Measurements from ENCODE around the gene SMIM12. TPM values are rescaled to one million over a fixed set of nuclear protein-coding genes. Genes with fewer than 3 reads are reported as not detected.

Gene SMIM12
- polyA plus RNA-seq, 2 of the 4 experiments (the other 2 are of a cell fraction) = 35.8 to 37.5 TPM

GRCh38 chr1:34865981-34866761, 6.6 kb upstream of the SMIM12 start:
- H3K27ac ChIP-seq = peak overlapping the region; percentile 72 to 91
- peak; percentile 71 to 75 for DNase-seq (ENCODE audit: low read depth in 1 of 2, low spot score in 1 of 2)
- H3K4me3 ChIP-seq = peak overlapping the region; percentile 50
- H3K4me1 ChIP-seq = 0 out of 3 replicates have a peak, but pooled peaks cover 3% of the 10 kb centered on the region
- no peak for FAIRE-seq
- peak; percentile 75 to 89 for ATAC-seq
- H3K4me2 ChIP-seq = peak overlapping the region; percentile 64
- POLR2A ChIA-PET = interaction anchor here (0.6 kb wide), 1 partner anchor 10 kb away, joined by 4 read pairs; no protein-coding TSS in a partner anchor
- WGBS (ENCODE audit: missing lambda C conversion rate) = 0% methylated on average over 1 of the region's 81 CpGs
- CTCF ChIA-PET = interaction anchor here (0.7 to 6.6 kb wide), 23 partner anchors 10 to 139 kb away, joined by 3 to 45 read pairs (median 3); no protein-coding TSS in a partner anchor
- H3K9me3 ChIP-seq = no peaks in the 10 kb centered on the region
- TF ChIP-seq, protein P1, sequence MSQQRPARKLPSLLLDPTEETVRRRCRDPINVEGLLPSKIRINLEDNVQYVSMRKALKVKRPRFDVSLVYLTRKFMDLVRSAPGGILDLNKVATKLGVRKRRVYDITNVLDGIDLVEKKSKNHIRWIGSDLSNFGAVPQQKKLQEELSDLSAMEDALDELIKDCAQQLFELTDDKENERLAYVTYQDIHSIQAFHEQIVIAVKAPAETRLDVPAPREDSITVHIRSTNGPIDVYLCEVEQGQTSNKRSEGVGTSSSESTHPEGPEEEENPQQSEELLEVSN (IDR thresholded peaks at IDR 0.05; ENCODE audit: borderline replicate concordance, low read depth) = peak; percentile 61; the same call in 1 of the 2 replicates
- TF ChIP-seq ZSCAN20 (CRISPR knock-in tag; IDR thresholded peaks at IDR 0.05) = no peak
- no peak for TF ChIP-seq MAZ (IDR thresholded peaks at IDR 0.05; ENCODE audit: borderline replicate concordance, low read depth, low read length)
- TF ChIP-seq CHD4 (IDR thresholded peaks at IDR 0.05; ENCODE audit: borderline replicate concordance) = no peak
- no peak for TF ChIP-seq EP300 (IDR thresholded peaks at IDR 0.05)
- TF ChIP-seq MYC (IDR thresholded peaks at IDR 0.05; ENCODE audit: borderline replicate concordance, low read length) = peak; percentile 21; the same call in 1 of the 2 replicates
- TF ChIP-seq MAX (IDR thresholded peaks at IDR 0.05) = peak; percentile 79
- no peak for TF ChIP-seq FOSL2 (IDR thresholded peaks at IDR 0.05)
- TF ChIP-seq FOSL2 (CRISPR knock-in tag; IDR thresholded peaks at IDR 0.05) = no peak
- no peak for TF ChIP-seq JUNB (IDR thresholded peaks at IDR 0.05)
- peak; percentile 86 for TF ChIP-seq ESRRA (IDR thresholded peaks at IDR 0.05; ENCODE audit: borderline replicate concordance, low read length)
- TF ChIP-seq, protein P2, sequence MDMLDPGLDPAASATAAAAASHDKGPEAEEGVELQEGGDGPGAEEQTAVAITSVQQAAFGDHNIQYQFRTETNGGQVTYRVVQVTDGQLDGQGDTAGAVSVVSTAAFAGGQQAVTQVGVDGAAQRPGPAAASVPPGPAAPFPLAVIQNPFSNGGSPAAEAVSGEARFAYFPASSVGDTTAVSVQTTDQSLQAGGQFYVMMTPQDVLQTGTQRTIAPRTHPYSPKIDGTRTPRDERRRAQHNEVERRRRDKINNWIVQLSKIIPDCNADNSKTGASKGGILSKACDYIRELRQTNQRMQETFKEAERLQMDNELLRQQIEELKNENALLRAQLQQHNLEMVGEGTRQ (IDR thresholded peaks at IDR 0.05) = 0 out of 2 replicates have a peak, but pooled peaks have one; percentile 23
- no peak for TF ChIP-seq NR3C1 (IDR thresholded peaks at IDR 0.05)
- no peak for TF ChIP-seq FOXS1 (CRISPR knock-in tag; IDR thresholded peaks at IDR 0.05)
- TF ChIP-seq RARB (CRISPR knock-in tag; IDR thresholded peaks at IDR 0.05) = no peak
- TF ChIP-seq, protein P3, sequence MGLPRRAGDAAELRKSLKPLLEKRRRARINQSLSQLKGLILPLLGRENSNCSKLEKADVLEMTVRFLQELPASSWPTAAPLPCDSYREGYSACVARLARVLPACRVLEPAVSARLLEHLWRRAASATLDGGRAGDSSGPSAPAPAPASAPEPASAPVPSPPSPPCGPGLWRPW (IDR thresholded peaks at IDR 0.05) = no peak
- no peak for TF ChIP-seq KDM1A (IDR thresholded peaks at IDR 0.05; ENCODE audit: low read depth)
- peak; percentile 27 to 40; a peak in 2 of 5 replicates for TF ChIP-seq RAD21 (conservative IDR thresholded peaks at IDR 0.05 in 1 of 2, IDR thresholded peaks at IDR 0.05 in 1 of 2)
- TF ChIP-seq PHF8 (IDR thresholded peaks at IDR 0.05; ENCODE audit: borderline replicate concordance, low read depth) = no peak
- TF ChIP-seq, protein P4, sequence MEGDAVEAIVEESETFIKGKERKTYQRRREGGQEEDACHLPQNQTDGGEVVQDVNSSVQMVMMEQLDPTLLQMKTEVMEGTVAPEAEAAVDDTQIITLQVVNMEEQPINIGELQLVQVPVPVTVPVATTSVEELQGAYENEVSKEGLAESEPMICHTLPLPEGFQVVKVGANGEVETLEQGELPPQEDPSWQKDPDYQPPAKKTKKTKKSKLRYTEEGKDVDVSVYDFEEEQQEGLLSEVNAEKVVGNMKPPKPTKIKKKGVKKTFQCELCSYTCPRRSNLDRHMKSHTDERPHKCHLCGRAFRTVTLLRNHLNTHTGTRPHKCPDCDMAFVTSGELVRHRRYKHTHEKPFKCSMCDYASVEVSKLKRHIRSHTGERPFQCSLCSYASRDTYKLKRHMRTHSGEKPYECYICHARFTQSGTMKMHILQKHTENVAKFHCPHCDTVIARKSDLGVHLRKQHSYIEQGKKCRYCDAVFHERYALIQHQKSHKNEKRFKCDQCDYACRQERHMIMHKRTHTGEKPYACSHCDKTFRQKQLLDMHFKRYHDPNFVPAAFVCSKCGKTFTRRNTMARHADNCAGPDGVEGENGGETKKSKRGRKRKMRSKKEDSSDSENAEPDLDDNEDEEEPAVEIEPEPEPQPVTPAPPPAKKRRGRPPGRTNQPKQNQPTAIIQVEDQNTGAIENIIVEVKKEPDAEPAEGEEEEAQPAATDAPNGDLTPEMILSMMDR (IDR thresholded peaks at IDR 0.05) = peak; percentile 88
- no peak for TF ChIP-seq ATOH8 (CRISPR knock-in tag; IDR thresholded peaks at IDR 0.05; ENCODE audit: low read depth)
- TF ChIP-seq HDAC2 (IDR thresholded peaks at IDR 0.05) = no peak
- TF ChIP-seq HEYL (CRISPR knock-in tag; IDR thresholded peaks at IDR 0.05) = no peak
- TF ChIP-seq SMC3 (IDR thresholded peaks at IDR 0.05) = peak; percentile 48; the same call in 2 of the 3 replicates
- TF ChIP-seq POLR2A (IDR thresholded peaks at IDR 0.05; ENCODE audit: low read length) = no peak
- TF ChIP-seq CBX8 (IDR thresholded peaks at IDR 0.05) = no peak
- no peak for TF ChIP-seq TFCP2L1 (CRISPR knock-in tag; IDR thresholded peaks at IDR 0.05)
- TF ChIP-seq ZFP36 (IDR thresholded peaks at IDR 0.05; ENCODE audit: borderline replicate concordance, partially characterized antibody) = no peak
- TF ChIP-seq REST (IDR thresholded peaks at IDR 0.05) = no peak
- TF ChIP-seq HOXA7 (CRISPR knock-in tag; IDR thresholded peaks at IDR 0.05) = no peak
- no peak for TF ChIP-seq POLR2AphosphoS2 (conservative IDR thresholded peaks at IDR 0.05; ENCODE audit: low read length)
- no peak for TF ChIP-seq EHMT2 (IDR thresholded peaks at IDR 0.05; ENCODE audit: low read depth)
- TF ChIP-seq ZNF302 (CRISPR knock-in tag; IDR thresholded peaks at IDR 0.05) = no peak
